ENCODE results near the gene GTF2H4.
"Not testable (repeated sequence)": the region's sequence is repeated elsewhere in the genome, so short reads cannot be mapped to it uniquely, and the experiment has no call there.

GTF2H4 gene

DNA sequence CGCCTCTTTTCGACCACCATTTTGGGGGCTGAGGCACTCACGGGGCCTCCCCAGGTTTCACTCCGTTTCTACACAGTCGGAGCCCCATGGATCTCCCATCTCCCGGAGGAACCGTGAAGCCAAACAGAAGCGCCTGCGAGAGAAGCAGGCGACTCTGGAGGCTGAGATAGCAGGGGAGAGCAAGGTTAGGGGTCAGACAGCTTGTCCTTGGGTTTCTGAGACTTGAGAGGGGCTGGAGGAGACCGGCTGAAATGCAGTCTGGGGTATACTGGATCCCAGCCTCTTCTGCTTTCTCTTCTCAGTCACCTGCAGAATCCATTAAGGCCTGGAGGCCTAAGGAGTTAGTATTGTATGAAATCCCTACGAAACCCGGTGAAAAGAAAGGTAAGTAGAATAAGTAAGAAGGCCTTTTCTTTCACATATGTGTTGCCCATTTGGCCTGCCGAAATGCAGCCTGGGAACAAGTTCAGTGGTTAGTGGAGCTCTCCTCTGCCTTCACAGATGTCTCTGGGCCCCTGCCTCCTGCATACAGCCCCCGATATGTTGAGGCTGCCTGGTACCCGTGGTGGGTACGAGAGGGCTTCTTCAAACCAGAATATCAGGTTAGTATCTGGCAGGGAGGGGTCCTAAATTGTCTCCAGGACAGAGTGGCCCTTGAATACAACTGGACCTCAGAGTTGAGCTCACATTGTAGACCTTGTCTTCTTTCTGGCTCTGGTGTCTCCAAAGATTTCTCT is 7.0 kb downstream of the GTF2H4 start:
- H3K4me3 ChIP-seq (replicated peaks in 1 of 2; ENCODE audit: low read depth in 2 of 2, low read length in 2 of 2): peak overlapping the region; percentile 49 to 54
- peak in 1 of 2 donors; percentile 2 for DNase-seq (ENCODE audit: low read depth in 2 of 2)
- TF ChIP-seq, protein P1, sequence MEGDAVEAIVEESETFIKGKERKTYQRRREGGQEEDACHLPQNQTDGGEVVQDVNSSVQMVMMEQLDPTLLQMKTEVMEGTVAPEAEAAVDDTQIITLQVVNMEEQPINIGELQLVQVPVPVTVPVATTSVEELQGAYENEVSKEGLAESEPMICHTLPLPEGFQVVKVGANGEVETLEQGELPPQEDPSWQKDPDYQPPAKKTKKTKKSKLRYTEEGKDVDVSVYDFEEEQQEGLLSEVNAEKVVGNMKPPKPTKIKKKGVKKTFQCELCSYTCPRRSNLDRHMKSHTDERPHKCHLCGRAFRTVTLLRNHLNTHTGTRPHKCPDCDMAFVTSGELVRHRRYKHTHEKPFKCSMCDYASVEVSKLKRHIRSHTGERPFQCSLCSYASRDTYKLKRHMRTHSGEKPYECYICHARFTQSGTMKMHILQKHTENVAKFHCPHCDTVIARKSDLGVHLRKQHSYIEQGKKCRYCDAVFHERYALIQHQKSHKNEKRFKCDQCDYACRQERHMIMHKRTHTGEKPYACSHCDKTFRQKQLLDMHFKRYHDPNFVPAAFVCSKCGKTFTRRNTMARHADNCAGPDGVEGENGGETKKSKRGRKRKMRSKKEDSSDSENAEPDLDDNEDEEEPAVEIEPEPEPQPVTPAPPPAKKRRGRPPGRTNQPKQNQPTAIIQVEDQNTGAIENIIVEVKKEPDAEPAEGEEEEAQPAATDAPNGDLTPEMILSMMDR (IDR thresholded peaks at IDR 0.05; ENCODE audit: low read depth, low read length): no peak

DNA sequence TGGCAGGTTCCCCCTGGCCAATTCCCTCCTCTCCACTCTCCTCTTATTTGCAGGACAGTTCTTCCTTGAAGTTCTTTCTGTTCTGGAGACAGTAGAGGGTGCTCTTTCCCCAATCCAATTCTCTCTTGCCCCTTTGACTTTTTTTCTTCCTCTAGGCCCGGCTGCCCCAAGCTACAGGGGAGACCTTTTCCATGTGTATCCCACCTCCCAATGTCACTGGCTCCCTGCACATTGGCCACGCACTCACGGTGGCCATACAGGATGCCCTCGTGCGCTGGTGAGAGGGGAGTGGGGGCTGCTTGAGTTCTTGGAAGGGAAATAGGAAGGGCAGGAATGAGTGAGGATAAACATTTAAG is 7.6 kb downstream of the GTF2H4 start:
- TF ChIP-seq, protein P1 (IDR thresholded peaks at IDR 0.05; ENCODE audit: low read depth, low read length): peak; percentile 75
- DNase-seq (ENCODE audit: low read depth in 2 of 2): peak; percentile 82 to 83
- no peak overlapping the region for H3K4me3 ChIP-seq (replicated peaks in 1 of 2; ENCODE audit: low read depth in 2 of 2, low read length in 2 of 2)

DNA sequence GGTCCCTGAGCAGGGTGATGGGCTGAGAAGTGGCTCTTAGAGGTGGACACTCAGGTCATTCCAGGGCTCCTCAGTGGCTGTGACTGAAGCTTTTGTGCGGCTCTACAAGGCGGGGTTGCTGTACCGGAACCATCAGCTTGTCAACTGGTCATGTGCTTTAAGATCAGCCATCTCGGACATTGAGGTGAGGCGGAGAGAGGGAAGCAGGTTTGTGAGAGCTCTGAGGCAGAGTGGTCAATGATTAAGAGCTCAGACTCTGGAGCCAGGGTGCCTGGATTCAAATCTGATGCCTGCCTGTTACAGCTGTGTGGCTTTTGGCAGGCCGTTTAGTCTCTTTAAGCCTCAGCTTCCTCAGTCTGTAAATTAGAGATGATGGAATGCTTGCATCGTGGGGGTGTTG is 9.0 kb downstream of the GTF2H4 start:
- TF ChIP-seq, protein P1 (IDR thresholded peaks at IDR 0.05; ENCODE audit: low read depth, low read length): no peak
- no peak overlapping the region for H3K4me3 ChIP-seq (replicated peaks in 1 of 2; ENCODE audit: low read depth in 2 of 2, low read length in 2 of 2)
- DNase-seq (ENCODE audit: low read depth in 2 of 2): no peak

DNA sequence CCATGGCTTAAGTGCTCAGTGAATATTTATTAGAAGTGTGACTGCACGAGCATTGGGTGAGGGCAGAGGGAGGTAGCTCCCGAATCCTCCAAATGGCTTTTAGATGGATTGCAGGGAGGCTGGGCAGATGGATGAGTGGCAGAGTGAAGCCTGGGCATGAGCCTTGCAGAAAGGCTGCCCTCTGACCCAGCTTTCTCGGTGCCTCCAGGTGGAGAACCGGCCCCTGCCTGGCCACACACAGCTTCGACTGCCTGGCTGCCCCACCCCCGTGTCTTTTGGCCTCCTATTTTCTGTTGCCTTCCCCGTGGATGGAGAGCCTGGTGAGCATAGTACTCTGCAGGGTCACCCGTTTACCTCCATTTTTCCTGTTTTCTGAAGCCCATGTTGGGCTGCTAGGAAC is 9.5 kb downstream of the GTF2H4 start:
- no peak overlapping the region for H3K4me3 ChIP-seq (replicated peaks in 1 of 2; ENCODE audit: low read depth in 2 of 2, low read length in 2 of 2)
- TF ChIP-seq, protein P1 (IDR thresholded peaks at IDR 0.05; ENCODE audit: low read depth, low read length): no peak
- no peak for DNase-seq (ENCODE audit: low read depth in 2 of 2)

DNA sequence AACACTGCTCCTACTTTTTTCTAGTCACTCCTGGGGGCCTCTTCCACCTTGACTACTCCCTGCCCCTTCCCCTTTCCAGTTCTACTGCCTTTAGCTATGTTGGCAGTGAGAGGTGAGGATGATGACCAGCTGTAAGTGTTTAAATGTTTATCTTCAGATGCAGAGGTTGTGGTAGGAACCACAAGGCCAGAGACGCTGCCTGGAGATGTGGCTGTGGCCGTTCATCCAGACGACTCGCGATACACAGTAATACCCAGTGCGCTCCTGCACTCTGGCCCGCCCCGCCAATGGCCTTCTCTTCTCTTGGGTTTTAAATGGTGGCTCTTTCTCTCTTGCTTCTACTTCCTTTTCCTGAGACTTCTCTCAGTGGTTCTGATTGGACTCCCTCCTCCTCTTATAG is 10.7 kb downstream of the GTF2H4 start:
- no peak for DNase-seq (ENCODE audit: low read depth in 2 of 2)
- TF ChIP-seq, protein P1 (IDR thresholded peaks at IDR 0.05; ENCODE audit: low read depth, low read length): no peak
- H3K4me3 ChIP-seq (replicated peaks in 1 of 2; ENCODE audit: low read depth in 2 of 2, low read length in 2 of 2): no peak overlapping the region

DNA sequence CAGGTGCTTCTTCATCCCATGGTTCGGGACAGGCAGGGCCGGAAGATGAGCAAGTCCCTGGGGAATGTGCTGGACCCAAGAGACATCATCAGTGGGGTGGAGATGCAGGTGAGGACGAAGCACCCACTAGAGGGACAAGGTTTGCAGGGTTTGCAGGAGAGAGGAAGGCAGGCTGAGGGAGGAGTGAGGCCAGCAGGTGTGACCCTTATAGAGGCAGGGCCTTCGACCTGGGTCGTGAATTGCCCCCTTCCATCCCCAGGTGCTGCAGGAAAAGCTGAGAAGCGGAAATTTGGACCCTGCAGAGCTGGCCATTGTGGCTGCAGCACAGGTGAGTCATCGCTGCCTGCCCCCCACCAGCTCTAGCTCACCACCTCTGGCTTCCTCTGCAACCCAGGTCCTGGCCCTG is 14.4 kb downstream of the GTF2H4 start:
- DNase-seq (ENCODE audit: low read depth in 2 of 2): no peak
- TF ChIP-seq, protein P1 (IDR thresholded peaks at IDR 0.05; ENCODE audit: low read depth, low read length): no peak
- no peak overlapping the region for H3K4me3 ChIP-seq (replicated peaks in 1 of 2; ENCODE audit: low read depth in 2 of 2, low read length in 2 of 2)

DNA sequence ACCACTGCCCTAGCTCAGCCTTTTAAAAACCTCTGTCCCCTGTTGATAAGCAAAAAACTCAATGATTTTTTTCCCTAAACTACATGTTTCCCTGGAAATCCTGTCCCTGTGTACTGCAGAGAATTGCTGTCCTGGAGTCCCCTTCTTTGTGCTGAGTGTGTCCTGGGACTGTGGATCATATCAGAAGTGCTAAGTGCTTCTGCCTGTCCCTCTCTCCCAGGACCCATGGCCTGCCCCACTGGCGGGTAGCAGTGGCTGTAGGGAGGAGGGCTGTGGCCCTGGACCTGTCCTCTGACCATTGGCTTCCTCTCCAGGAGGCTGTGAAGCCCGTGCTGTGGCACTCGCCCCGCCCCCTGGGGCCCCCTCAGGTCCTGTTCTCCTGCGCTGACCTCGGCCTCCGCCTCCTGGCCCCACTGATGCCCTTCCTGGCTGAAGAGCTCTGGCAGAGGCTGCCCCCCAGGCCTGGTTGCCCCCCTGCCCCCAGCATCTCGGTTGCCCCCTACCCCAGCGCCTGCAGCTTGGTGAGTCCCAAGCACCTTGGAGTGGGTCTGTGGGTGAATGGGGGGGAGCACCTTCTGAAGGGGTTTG is 16.1 kb downstream of the GTF2H4 start:
- H3K4me3 ChIP-seq (replicated peaks in 1 of 2; ENCODE audit: low read depth in 2 of 2, low read length in 2 of 2); DNase-seq (ENCODE audit: low read depth in 2 of 2): not testable (repeated sequence)
